A549 (cell line): ENCODE data around the gene MS4A5. TPM values are rescaled to one million over a fixed set of nuclear protein-coding genes. Genes with fewer than 3 reads are reported as not detected.

Experiments used
- ATAC-seq, 2 experiments: fragments of 200-7000 bp in 1 of 2; fragments of >200 bp in 1 of 2; cut with Nextera tagmentation in 1 of 2; cut with Tn5 transposase in 1 of 2; 3 replicates each; pipeline versions ENCODE4 v1.8.0 to v1.9.1; 2018 to 2020; ENCODE audit warnings: mild to moderate bottlenecking in 1 of 2, moderate library complexity in 1 of 2
- CTCF ChIA-PET: fragments of 300-600 bp; sonication (Branson Sonifier 250); formaldehyde crosslinking; extraction: SDS; loops from one replicate; lab custom pipeline; 2021; ENCODE audit warnings: antibody characterized with exemption, inconsistent platforms; lab: Yijun Ruan, JAX
- POLR2A ChIA-PET: fragments of 350-600 bp; formaldehyde crosslinking; extraction: SDS; loops from one replicate; lab custom pipeline; 2021; ENCODE audit warnings: antibody characterized with exemption, inconsistent platforms; lab: Yijun Ruan, JAX
- DNase-seq, 2 experiments: peaks; one replicate each; pipeline versions ENCODE4 v3.0.0 to v3.0.0-alpha.2; 2011 to 2016; ENCODE audit warnings: low read depth in 1 of 2, low spot score in 1 of 2
- FAIRE-seq: peaks from 2 replicates; lab custom pipeline; 2011; peaks lifted over from hg19 to GRCh38; lab: Jason Lieb, UNC
- H3K27ac ChIP-seq, 2 experiments: fragments of >200 bp; sonication (Bioruptor Twin); formaldehyde crosslinking; 3 replicates each; pipeline ENCODE4 v1.5.1; 2016 to 2017
- H3K4me1 ChIP-seq: fragments of >200 bp; sonication (Bioruptor Twin); formaldehyde crosslinking; 3 replicates; pipeline ENCODE4 v1.6.1; 2016
- H3K4me2 ChIP-seq: fragments of >200 bp; sonication (Bioruptor Twin); formaldehyde crosslinking; 3 replicates; pipeline ENCODE4 v1.6.1; 2016
- H3K4me3 ChIP-seq: fragments of >200 bp; sonication (Bioruptor Twin); formaldehyde crosslinking; 3 replicates; pipeline ENCODE4 v1.5.1; 2016
- H3K9me3 ChIP-seq: fragments of >200 bp; sonication (Bioruptor Twin); formaldehyde crosslinking; 3 replicates; pipeline ENCODE4 v1.6.1; 2016
- CBX2 ChIP-seq: fragments of 200-600 bp; sonication (generic); IDR thresholded peaks from 2 replicates; pipeline ENCODE4 v1.6.1; 2016; ENCODE audit warnings: low read depth, mild to moderate bottlenecking, borderline replicate concordance
- CBX8 ChIP-seq: fragments of 200-600 bp; sonication (generic); IDR thresholded peaks from 2 replicates; pipeline ENCODE4 v1.6.1; 2016
- EHF ChIP-seq: fragments of 250-450 bp; sonication (Bioruptor Pico); IDR thresholded peaks from 2 replicates; pipeline ENCODE4 v1.5.0; 2020; ENCODE audit warnings: mild to moderate bottlenecking
- EP300 ChIP-seq, 2 experiments: fragments of >200 bp; sonication (Bioruptor Twin); formaldehyde crosslinking; IDR thresholded peaks; 2 replicates in 1 of 2; 3 replicates in 1 of 2; pipeline ENCODE4 v1.6.1; 2016 to 2017
- FOXS1 ChIP-seq: fragments of 250-450 bp; sonication (Bioruptor Pico); IDR thresholded peaks from 2 replicates; pipeline ENCODE4 v1.5.0; 2020; ENCODE audit warnings: mild to moderate bottlenecking, moderate library complexity
- GATA3 ChIP-seq: IDR thresholded peaks from 2 replicates; pipeline ENCODE4 v1.6.1; 2012; ENCODE audit warnings: borderline replicate concordance
- HDAC2 ChIP-seq: fragments of 200-600 bp; sonication (generic); IDR thresholded peaks from 2 replicates; pipeline ENCODE4 v1.6.1; 2016
- HOXB13 ChIP-seq: fragments of 250-450 bp; sonication (Bioruptor Pico); IDR thresholded peaks from 2 replicates; pipeline ENCODE4 v1.5.0; 2020; ENCODE audit warnings: low read depth, mild to moderate bottlenecking, moderate library complexity
- JUN ChIP-seq, 2 experiments: fragments of >200 bp; sonication (Bioruptor Twin); formaldehyde crosslinking; IDR thresholded peaks; 2 replicates in 1 of 2; 3 replicates in 1 of 2; pipeline ENCODE4 v1.6.1; 2016 to 2017
- JUNB ChIP-seq: fragments of >200 bp; sonication (Bioruptor Twin); formaldehyde crosslinking; IDR thresholded peaks from 2 replicates; pipeline ENCODE4 v1.6.1; 2016
- NFE2L2 ChIP-seq: fragments of 150-350 bp; conservative IDR thresholded peaks from 2 replicates; pipeline ENCODE4 v1.6.1; 2014; ENCODE audit warnings: low read length
- POLR2A ChIP-seq: IDR thresholded peaks from 2 replicates; pipeline ENCODE4 v1.6.1; 2012; ENCODE audit warnings: mild to moderate bottlenecking, low read length
- POLR2AphosphoS2 ChIP-seq: conservative IDR thresholded peaks from 2 replicates; pipeline ENCODE4 v1.6.1; 2012; ENCODE audit warnings: low read length, improper control_type of control experiment, inconsistent platforms
- RCOR1 ChIP-seq: fragments of 150-350 bp; IDR thresholded peaks from 2 replicates; pipeline ENCODE4 v1.6.1; 2014; ENCODE audit warnings: antibody characterized with exemption, low read length, low read depth
- RFX5 ChIP-seq: fragments of 450-650 bp; IDR thresholded peaks from 2 replicates; pipeline ENCODE4 v1.7.1; 2014; ENCODE audit warnings: antibody characterized with exemption, mild to moderate bottlenecking, moderate library complexity
- RNF2 ChIP-seq: fragments of 200-600 bp; sonication (generic); IDR thresholded peaks from 2 replicates; pipeline ENCODE4 v1.6.1; 2016; ENCODE audit warnings: low read depth, mild to moderate bottlenecking, antibody characterized with exemption, moderate library complexity, borderline replicate concordance
- SREBF2 ChIP-seq: fragments of 450-650 bp; IDR thresholded peaks from 2 replicates; pipeline ENCODE4 v1.6.1; 2014; ENCODE audit warnings: mild to moderate bottlenecking, moderate library complexity
- TP53 ChIP-seq: fragments of 250-450 bp; sonication (Bioruptor Pico); IDR thresholded peaks from 2 replicates; pipeline ENCODE4 v1.5.0; 2021; ENCODE audit warnings: mild to moderate bottlenecking, moderate library complexity
- ZFP36 ChIP-seq: fragments of 450-650 bp; IDR thresholded peaks from 2 replicates; pipeline ENCODE4 v1.6.1; 2014; ENCODE audit warnings: borderline replicate concordance; ENCODE audit not compliant: partially characterized antibody
- ZNF302 ChIP-seq: fragments of 250-450 bp; sonication (Bioruptor Pico); IDR thresholded peaks from 2 replicates; pipeline ENCODE4 v1.9.0; 2021; ENCODE audit warnings: inconsistent platforms, mild to moderate bottlenecking, moderate library complexity
- WGBS: methylation state at CpG from one replicate; pipeline ENCODE4 v1.1.6; 2017; ENCODE audit errors: missing lambda C conversion rate; 5-methylcytosine and 5-hydroxymethylcytosine counted together
- polyA plus RNA-seq, 4 experiments: library from polyadenylated mRNA; depleted of rRNA in 3 of 4; stranded (reverse); fragments of >200 nt; fragmentation: RNase III in 1 of 4; extraction: RNeasy Plus Mini Kit Qiagen cat#74134 plus additional on column Dnase treatment in 1 of 4; gene quantifications; 2 replicates in 3 of 4; 3 replicates in 1 of 4; pipeline ENCODE4 v1.2.3, GENCODE V29; 2011 to 2017
- TF ChIP-seq, protein P1 (sequence below): fragments of 450-650 bp; IDR thresholded peaks from 2 replicates; pipeline ENCODE4 v1.6.1; 2014; ENCODE audit warnings: antibody characterized with exemption
- TF ChIP-seq, protein P2 (sequence below): IDR thresholded peaks from 2 replicates; pipeline ENCODE4 v1.6.1; 2012
- TF ChIP-seq, protein P3 (sequence below): IDR thresholded peaks from 2 replicates; pipeline ENCODE4 v1.6.1; 2012
- TF ChIP-seq, protein P4 (sequence below): fragments of 200-600 bp; sonication (generic); IDR thresholded peaks from 2 replicates; pipeline ENCODE4 v1.6.1; 2016; ENCODE audit warnings: antibody characterized with exemption, mild to moderate bottlenecking, moderate library complexity
- TF ChIP-seq, protein P5 (sequence below): fragments of 250-450 bp; sonication (Bioruptor Pico); IDR thresholded peaks from 2 replicates; pipeline ENCODE4 v1.5.0; 2021; ENCODE audit warnings: mild to moderate bottlenecking, moderate library complexity, borderline replicate concordance
- TF ChIP-seq, protein P6 (sequence below): fragments of >200 bp; sonication (Bioruptor Twin); formaldehyde crosslinking; IDR thresholded peaks from 3 replicates; pipeline ENCODE4 v1.6.1; 2016
- TF ChIP-seq, protein P7 (sequence below): fragments of 150-350 bp; IDR thresholded peaks from 2 replicates; pipeline ENCODE4 v1.6.1; 2014; ENCODE audit warnings: low read depth, mild to moderate bottlenecking, low read length

Gene MS4A5
- polyA plus RNA-seq, 2 of the 4 experiments (the other 2 are of a cell fraction): not detected

DNA sequence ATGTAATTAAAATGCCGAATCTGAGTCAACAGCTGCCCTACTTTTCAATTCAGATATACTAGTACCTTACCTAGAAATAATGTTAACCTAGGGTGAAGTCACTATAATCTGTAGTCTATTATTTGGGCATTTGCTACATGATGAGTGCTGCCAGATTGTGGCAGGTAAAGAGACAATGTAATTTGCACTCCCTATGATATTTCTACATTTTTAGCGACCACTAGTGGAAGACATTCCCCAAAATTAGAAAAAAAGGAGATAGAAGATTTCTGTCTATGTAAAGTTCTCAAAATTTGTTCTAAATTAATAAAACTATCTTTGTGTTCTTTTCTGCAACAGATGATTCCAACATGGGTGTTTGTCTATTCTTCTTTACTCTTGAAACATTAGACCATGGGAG lies 40.4 kb downstream of the MS4A5 start:
- Histone ChIP-seq H3K9me3 (no peaks in the 10 kb centered on the region), H3K4me3 (no peak overlapping the region)
- TF ChIP-seq, protein P1, sequence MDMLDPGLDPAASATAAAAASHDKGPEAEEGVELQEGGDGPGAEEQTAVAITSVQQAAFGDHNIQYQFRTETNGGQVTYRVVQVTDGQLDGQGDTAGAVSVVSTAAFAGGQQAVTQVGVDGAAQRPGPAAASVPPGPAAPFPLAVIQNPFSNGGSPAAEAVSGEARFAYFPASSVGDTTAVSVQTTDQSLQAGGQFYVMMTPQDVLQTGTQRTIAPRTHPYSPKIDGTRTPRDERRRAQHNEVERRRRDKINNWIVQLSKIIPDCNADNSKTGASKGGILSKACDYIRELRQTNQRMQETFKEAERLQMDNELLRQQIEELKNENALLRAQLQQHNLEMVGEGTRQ: no peak
- TF ChIP-seq JUN (IDR thresholded peaks at IDR 0.05): no peak
- TF ChIP-seq TP53 (CRISPR knock-in tag): no peak
- TF ChIP-seq POLR2A: no peak
- TF ChIP-seq, protein P2, sequence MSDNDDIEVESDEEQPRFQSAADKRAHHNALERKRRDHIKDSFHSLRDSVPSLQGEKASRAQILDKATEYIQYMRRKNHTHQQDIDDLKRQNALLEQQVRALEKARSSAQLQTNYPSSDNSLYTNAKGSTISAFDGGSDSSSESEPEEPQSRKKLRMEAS: no peak
- TF ChIP-seq HDAC2: no peak
- TF ChIP-seq EP300 (IDR thresholded peaks at IDR 0.05): no peak
- no peak for TF ChIP-seq CBX2
- TF ChIP-seq SREBF2: no peak
- no peak for TF ChIP-seq FOXS1 (CRISPR knock-in tag)
- TF ChIP-seq, protein P3, sequence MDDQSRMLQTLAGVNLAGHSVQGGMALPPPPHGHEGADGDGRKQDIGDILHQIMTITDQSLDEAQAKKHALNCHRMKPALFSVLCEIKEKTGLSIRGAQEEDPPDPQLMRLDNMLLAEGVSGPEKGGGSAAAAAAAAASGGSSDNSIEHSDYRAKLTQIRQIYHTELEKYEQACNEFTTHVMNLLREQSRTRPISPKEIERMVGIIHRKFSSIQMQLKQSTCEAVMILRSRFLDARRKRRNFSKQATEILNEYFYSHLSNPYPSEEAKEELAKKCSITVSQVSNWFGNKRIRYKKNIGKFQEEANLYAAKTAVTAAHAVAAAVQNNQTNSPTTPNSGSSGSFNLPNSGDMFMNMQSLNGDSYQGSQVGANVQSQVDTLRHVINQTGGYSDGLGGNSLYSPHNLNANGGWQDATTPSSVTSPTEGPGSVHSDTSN: no peak
- no peak for TF ChIP-seq POLR2AphosphoS2
- TF ChIP-seq, protein P4, sequence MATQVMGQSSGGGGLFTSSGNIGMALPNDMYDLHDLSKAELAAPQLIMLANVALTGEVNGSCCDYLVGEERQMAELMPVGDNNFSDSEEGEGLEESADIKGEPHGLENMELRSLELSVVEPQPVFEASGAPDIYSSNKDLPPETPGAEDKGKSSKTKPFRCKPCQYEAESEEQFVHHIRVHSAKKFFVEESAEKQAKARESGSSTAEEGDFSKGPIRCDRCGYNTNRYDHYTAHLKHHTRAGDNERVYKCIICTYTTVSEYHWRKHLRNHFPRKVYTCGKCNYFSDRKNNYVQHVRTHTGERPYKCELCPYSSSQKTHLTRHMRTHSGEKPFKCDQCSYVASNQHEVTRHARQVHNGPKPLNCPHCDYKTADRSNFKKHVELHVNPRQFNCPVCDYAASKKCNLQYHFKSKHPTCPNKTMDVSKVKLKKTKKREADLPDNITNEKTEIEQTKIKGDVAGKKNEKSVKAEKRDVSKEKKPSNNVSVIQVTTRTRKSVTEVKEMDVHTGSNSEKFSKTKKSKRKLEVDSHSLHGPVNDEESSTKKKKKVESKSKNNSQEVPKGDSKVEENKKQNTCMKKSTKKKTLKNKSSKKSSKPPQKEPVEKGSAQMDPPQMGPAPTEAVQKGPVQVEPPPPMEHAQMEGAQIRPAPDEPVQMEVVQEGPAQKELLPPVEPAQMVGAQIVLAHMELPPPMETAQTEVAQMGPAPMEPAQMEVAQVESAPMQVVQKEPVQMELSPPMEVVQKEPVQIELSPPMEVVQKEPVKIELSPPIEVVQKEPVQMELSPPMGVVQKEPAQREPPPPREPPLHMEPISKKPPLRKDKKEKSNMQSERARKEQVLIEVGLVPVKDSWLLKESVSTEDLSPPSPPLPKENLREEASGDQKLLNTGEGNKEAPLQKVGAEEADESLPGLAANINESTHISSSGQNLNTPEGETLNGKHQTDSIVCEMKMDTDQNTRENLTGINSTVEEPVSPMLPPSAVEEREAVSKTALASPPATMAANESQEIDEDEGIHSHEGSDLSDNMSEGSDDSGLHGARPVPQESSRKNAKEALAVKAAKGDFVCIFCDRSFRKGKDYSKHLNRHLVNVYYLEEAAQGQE: no peak
- no peak for TF ChIP-seq RCOR1
- TF ChIP-seq, protein P5, sequence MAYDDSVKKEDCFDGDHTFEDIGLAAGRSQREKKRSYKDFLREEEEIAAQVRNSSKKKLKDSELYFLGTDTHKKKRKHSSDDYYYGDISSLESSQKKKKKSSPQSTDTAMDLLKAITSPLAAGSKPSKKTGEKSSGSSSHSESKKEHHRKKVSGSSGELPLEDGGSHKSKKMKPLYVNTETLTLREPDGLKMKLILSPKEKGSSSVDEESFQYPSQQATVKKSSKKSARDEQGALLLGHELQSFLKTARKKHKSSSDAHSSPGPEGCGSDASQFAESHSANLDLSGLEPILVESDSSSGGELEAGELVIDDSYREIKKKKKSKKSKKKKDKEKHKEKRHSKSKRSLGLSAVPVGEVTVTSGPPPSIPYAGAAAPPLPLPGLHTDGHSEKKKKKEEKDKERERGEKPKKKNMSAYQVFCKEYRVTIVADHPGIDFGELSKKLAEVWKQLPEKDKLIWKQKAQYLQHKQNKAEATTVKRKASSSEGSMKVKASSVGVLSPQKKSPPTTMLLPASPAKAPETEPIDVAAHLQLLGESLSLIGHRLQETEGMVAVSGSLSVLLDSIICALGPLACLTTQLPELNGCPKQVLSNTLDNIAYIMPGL (CRISPR knock-in tag): no peak
- no peak for TF ChIP-seq NFE2L2
- TF ChIP-seq GATA3: no peak
- TF ChIP-seq, all 56 proteins: peak for 0
- CTCF ChIA-PET: no interaction called here
- Histone ChIP-seq H3K27ac (no peak overlapping the region), H3K4me1 (no peaks in the 10 kb centered on the region), H3K4me2 (no peak overlapping the region)
- WGBS: 4% methylated on average over 2 of the region's 2 CpGs
- POLR2A ChIA-PET: no interaction called here
- FAIRE-seq: no peak
- no peak for ATAC-seq
- no peak for DNase-seq

DNA sequence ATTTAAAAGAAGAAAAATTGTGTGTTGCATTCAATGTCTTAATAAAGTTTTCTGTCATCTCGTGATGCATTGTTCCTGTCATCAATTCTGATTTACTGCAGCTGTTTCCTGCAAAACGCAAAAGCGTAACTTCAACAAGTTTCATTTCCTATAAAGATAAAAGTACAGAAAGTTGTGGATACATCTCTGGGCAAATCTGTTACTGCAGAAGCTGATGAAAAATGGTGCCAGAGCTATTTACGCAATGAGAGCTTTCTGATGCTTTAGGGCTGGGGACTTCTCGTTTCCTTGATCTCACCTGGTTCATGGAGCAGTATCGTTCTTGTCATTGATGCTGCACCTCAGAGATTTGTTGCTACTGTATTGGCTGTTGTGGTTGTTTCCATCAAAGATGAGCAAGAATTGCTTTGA lies 47.7 kb downstream of the MS4A5 start:
- POLR2A ChIA-PET: no interaction called here
- Histone ChIP-seq H3K27ac (no peak overlapping the region), H3K4me1 (no peaks in the 10 kb centered on the region), H3K9me3 (no peaks in the 10 kb centered on the region), H3K4me3 (no peak overlapping the region), H3K4me2 (no peak overlapping the region)
- ATAC-seq (no peak), FAIRE-seq (no peak), DNase-seq (no peak)
- CTCF ChIA-PET: no interaction called here
- WGBS: 38% methylated on average over 6 of the region's 6 CpGs
- TF ChIP-seq EHF (no peak), HOXB13 (CRISPR knock-in tag) (no peak), ZFP36 (no peak), RFX5 (no peak), JUNB (no peak), NFE2L2 (no peak), HDAC2 (no peak), JUN (IDR thresholded peaks at IDR 0.05) (no peak), ZNF302 (CRISPR knock-in tag) (no peak), CBX8 (no peak), RNF2 (no peak)
- TF ChIP-seq, protein P6, sequence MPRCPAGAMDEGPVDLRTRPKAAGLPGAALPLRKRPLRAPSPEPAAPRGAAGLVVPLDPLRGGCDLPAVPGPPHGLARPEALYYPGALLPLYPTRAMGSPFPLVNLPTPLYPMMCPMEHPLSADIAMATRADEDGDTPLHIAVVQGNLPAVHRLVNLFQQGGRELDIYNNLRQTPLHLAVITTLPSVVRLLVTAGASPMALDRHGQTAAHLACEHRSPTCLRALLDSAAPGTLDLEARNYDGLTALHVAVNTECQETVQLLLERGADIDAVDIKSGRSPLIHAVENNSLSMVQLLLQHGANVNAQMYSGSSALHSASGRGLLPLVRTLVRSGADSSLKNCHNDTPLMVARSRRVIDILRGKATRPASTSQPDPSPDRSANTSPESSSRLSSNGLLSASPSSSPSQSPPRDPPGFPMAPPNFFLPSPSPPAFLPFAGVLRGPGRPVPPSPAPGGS: no peak
- TF ChIP-seq, protein P3: no peak
- TF ChIP-seq, protein P7, sequence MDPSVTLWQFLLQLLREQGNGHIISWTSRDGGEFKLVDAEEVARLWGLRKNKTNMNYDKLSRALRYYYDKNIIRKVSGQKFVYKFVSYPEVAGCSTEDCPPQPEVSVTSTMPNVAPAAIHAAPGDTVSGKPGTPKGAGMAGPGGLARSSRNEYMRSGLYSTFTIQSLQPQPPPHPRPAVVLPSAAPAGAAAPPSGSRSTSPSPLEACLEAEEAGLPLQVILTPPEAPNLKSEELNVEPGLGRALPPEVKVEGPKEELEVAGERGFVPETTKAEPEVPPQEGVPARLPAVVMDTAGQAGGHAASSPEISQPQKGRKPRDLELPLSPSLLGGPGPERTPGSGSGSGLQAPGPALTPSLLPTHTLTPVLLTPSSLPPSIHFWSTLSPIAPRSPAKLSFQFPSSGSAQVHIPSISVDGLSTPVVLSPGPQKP: no peak
- TF ChIP-seq, protein P1: no peak
